GM11168 (cell line): Measurements from ENCODE around the gene NOS2.

Experiments used
- in situ Hi-C: fragments of 300-500 bp; cut with MboI; formaldehyde crosslinking; loops from one replicate; pipeline ENCODE4 v1.12.0; 2022; ENCODE audit warnings: low sequenced_read_pairs; ENCODE audit not compliant: unreplicated experiment

NOS2 gene

DNA sequence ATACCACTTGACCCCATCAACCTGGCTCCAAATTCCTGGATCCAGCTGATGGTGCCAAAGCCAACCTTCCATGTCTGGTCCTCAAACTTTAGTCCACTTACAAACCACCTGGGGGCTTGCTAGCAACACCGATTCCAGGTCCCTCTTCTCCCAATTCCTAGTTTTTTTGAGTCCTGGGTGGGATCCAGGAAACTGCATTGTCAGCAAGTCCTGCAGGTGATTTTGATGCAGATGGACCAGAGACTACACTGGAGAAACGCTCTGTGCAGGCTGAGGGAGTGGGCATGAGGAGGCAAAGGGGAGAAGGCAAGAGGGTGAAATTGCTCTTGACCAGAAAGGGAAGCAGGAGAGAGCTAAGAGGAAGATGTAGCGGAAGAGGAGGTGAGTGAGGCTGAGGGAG is 21.0 kb upstream of the NOS2 start:
- in situ Hi-C loops: no loop called here

DNA sequence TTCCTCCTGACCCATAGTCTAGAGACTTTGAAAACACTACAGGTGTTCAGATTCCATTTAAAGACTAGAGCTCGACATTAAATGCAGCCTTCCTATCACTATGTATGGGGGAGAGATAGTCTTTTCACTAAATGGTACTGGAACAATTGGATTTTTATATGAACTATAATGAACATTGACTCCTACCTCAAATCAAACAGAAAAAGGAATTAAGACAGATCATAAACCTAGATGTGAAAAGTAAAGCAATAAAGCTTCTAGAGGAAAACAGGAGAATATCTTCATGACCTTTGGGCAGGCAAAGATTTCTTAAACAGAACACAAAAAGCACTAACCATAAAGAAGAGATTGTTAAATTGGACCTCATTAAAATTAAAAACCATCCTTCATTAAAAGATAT is 18.8 kb upstream of the NOS2 start:
- in situ Hi-C loops: no loop called here

DNA sequence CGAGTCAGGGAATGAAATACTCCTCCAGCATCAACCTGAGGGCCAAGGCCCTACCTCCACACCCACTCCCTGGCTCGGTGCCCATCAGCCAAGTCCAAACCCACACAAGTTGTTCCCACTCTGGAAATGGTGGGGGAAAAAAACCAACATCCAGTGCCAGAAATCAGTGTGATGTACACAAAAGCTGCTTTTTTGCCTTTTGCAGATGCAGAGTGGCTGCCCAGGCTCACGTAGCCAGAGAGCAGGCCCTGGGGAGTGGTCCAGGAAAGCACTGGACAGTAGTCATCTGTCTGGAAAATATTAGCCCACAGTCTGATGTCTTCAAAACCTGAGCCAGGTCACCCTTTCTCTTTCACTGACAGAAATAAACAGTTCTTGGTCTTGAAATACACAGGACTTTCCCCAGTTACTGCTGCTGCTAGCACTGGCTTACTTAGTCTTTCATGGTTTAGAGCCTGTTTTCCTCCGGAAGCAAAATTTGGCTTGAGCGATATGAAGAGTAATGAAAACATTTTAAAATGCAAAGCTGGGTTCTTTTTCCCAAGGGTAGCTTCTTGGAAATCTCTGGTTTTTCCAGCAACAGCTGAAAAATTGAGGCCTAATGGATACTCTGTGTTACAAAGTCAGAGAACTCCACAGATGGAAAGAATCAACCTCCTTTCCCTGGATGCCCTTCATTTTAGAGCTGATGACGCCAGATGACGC is 18.2 kb upstream of the NOS2 start:
- in situ Hi-C loops: no loop called here

DNA sequence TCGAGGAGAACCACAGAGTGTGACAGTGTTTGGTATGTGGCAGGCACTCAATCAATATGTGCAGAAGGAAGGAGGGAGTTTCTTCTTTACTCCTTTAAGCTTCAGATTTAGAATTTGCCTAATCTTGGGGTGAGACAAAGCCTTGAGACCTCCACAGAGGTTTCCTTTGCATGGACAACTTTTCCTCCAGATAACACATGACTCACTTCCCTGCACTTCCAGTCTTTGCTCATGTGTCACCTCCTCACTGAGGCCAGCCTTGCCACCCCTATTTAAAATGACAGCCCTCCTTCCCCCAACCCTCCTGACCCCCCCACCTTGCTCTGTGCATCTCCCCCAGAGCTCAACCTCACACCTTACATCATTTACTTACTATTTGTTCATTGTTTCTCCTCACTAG is 17.4 kb upstream of the NOS2 start:
- in situ Hi-C loops: no loop called here

DNA sequence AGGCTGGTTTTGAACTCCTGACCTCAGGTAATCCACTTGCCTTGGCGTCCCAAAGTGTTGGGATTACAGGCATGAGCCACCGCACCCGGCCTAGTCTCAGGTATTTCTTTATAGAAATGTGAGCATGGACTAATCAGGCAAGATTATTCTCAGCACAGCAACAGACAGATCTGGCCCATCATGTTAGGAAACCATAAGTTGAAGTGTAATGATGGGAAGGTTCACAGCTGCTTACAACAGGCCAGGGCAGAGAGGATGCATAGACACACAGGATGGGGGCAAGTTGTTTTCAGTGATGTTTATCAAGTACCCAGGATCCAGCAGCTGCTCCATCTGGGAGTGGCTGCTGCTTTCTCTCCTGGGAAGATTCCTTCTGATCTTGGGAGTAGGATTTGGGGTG is 16.6 kb upstream of the NOS2 start:
- in situ Hi-C loops: no loop called here

DNA sequence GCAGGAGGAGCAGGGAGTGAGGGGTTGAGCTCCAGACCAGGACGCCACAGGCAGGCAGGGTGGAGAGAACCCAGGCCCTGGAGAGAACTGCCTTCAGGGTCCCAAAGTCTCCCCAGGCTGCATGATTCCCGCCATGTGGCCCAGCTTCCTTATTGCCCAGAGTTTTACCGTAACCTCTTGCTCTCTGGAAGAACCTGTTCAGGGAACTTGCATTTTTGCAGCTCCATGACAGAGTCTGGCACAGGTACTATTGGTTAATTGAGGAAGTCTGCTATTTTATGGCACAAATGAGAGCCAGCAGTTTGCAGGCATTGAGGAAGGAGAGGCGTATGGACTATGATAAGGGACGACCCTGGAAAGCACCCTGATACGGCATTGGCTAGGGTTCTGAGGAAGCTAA is 11.6 kb upstream of the NOS2 start:
- in situ Hi-C loops: no loop called here

DNA sequence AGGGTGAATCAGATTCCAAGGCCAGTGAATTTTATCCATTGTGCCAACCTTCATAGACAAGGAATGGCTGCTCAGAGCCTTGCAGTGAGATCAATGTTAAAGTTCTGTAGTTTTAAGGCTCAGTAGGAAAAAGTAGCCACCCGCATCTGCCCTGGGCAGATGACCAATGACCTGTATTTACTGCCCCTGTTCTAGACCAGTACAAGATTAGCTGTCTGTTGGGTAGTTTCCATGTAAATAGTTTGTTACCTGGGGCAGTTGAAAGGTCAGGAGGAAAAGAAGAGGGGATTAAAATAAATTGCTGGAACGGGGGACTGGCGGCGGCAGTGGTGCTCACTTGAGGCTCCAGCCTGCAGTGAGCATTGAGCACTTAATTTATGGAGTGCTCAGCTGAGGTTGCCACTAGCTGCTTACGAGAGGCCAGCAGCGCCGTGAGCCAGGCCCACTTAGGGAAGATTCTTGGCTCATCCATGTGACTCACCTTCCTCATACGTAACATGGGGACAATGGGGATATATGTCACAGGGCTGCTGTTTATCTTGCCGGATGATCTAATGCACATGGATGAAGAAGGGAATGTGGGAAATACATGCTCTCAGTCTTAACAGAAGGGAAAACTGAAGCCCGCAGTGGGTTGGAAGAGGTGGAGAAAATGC is 10.7 kb upstream of the NOS2 start:
- in situ Hi-C loops: no loop called here

DNA sequence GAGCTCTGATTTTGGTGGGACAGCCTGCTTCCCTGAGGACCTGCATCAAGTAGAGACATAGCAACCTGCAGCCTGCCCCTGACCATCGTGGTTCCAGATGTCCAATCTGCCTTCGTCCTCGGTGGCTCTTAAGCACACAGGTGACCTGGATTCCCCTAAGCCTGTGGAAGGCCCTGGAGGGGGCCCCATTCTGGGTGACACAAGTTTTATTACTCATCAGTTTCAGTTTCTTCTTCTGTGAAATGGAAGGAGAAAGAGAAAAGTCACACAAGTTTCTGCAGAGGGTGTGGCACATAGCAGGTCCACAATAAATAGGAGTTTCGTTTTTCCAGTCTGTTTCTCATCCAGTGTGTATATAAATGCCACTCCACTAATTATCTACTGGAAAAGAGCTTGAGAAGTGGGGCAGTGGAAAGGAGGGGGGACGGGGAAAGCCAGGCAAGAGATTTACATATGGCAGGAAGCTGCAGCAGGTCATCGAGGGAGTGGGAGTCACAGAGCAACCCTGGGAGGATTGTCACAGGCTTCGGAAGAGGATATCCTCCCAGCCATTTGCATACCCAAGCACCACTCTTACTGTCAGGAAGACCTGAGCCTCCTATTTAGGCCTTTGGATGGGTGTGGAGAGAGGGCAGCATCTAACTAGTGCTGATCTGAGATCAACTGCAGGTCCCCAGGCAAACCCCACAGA is 10.0 kb upstream of the NOS2 start:
- in situ Hi-C loops: no loop called here

DNA sequence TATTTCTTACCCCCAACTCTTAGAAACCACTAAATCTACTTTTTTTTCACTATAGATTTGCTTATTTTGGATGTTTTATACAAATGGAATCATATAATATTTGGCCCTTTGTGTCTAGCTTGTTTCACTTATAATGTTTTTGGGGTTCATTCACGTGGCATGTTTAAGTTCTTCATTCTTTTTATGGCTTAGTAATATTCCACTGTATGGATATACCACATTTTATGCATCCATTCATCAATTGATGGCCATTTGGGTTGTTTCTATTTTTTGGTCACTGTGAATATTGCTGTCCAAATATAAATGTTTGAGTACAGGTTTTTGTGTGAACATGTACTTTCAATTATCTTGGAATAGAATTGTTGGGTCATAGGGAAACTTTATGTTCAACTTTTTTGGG is 9.2 kb upstream of the NOS2 start:
- in situ Hi-C loops: loop anchor here (5.0 kb wide), 1 partner anchor 73 kb away; no protein-coding TSS in a partner anchor

DNA sequence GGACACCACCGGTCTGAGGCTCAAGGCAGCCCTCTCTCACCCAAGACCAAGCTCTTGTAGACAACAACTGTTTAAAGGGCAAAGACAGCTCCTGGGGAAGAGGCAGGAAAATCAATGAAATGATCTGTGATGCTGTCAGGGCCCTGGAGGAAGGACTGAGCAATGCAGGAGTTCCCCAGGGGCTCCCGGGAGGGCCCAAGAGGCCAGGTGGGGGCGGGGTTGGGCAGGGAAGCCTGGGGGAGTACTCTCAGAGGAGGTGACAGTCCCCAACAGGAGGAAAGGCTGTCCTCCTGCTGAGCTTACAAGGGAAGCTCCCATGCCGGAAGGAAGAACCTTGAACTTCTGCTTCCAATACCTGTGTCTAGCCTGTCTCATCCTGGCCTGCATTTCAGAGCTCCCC is 8.3 kb upstream of the NOS2 start:
- in situ Hi-C loops: loop anchor here (5.0 kb wide), 1 partner anchor 74 kb away; no protein-coding TSS in a partner anchor

DNA sequence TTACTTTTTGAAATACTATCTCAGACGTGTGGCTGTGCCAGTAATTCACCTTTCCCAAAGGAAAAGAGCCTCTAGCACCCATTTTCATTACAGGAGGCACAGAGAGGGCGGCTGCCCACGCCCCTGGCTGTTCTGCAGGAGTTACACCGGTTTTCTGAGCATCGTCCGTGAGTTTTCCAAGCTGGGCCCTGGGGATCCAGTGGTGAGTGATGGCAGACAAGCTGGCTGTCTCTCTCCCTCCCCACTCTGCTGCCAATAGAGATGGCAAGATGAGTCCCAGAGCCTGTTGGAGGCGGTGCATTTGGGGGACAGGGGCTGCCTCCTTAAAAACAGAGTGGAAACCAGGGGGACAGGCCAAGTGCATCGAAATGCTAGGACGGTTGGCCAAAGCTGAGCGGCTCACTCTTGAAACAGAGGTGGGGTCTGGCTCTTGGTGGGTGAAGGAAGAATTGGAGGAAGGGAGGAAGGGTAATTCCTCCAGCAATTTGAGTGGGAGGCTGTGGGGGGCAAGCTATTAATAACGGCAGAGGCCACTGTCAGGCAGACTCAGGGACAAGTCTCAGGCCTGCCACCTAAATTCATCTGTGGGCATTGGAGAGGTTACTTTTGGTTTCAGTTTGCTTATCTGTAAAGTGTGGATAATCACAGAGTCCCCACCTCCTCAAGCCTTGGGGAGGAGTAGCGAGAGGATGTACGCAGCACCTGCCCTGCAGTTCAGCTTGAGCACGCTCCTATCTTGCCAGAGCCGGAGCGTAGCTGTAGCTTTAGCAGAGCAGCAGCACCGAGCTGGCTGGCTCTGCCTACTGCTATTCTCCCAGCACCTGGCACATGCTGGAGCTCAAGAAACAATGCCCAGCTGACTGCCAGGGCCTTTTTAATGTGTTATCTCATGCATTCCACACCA is 7.5 kb upstream of the NOS2 start:
- in situ Hi-C loops: loop anchor here (5.0 kb wide), 1 partner anchor 74 kb away; no protein-coding TSS in a partner anchor

DNA sequence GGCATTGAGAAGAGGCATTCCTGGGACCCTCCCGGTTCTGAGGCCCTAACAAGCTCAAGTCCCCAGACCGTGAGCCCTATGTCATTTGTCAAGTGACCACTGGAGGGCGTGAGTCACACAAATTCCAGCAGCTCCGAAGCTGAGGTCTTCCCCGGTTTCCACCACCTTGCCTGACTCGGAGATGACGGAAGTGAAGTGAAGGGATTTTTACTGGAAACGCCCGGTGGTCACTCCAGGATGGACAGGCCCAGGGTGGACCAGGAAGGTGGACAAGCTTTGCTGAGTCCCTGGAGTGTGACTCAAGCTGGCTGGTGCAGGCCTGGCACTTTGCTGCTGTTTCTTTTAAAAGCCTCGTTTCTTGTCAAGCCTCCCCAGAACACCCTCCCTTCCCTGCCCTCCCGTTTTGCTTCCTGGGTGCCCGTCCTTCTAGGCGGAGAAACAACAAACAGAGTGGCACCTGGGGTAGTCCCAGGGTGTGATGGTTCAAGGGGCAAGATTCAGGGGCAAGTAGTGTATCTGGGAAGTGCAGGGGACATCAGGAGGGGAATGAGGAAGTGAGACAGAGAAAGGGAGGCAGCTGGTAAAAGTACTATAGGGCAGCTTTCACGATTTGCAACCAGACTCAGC is 5.3 kb upstream of the NOS2 start:
- in situ Hi-C loops: loop anchor here (5.0 kb wide), 1 partner anchor 77 kb away; no protein-coding TSS in a partner anchor

DNA sequence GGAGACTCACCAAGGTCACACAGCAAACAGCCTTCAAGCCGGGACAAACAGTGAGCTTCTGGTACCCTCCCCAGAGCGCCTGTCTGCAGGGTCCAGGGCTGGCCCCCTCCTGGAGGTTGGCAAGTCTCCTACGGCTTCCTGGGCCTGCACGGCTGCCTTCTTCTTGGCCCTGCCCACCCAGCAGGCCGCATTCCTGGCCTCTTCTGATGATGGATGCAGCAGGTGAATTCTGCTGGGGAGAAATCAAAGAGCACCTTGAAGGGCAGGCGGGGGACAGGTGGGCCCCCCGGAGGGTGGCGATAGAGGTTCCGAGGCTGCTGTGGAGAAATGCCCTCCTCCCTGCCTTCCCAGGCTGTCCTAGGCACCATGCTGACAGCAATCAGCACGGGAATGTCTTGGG is 3.8 kb upstream of the NOS2 start:
- in situ Hi-C loops: no loop called here

DNA sequence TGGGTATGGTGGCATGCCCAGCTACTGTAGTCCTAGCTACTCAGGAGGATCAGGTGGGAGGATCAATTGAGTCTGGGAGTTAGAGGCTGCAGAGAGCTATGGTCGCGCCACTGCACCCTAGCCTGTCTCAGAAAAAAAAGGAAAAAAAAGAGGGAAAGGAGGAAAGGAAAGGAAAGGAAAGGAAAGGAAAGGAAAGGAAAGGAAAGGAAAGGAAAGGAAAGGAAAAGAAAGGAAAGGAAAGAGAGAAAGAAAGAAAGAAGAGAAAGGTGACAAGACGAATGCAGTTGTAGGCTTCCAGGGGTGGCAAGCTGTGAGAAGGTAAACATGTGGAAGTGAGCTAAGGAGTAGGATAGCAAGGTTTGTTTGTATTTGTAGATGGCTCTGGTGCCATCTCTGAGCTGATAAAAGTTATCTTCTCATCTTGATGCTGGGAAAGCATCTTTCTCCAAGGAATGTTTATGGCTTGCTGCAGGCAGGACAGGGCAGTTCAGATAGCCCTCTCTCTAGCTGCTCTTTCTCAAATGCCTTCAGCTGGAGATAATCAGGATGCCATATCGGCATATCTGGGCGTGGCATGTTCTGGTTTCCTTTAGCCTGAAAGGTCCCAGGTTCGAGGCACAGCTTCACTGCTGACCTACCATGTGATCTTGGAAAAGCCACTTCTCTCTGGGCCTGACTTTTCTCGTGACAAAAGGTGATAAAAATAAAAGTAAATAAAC is 2.8 kb upstream of the NOS2 start:
- in situ Hi-C loops: no loop called here

DNA sequence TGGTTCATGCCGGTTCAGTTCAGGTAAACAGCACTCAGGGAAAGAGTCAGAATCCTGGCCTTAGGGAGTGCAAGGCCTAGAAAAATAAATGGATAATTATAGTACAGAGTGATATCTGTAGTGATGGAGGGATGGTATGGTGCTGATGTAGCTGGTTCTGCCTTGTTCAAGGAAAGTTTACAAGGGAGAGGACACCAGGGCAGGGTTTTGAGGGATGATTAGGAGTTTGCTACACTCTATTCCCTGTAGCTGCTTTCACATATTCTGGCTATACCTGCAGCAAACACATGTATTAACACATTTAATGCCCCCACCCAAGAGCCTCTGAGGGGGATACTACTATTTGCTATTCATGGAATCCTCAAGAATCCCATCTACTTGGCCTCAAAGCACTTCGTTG is 1.7 kb upstream of the NOS2 start:
- in situ Hi-C loops: no loop called here

DNA sequence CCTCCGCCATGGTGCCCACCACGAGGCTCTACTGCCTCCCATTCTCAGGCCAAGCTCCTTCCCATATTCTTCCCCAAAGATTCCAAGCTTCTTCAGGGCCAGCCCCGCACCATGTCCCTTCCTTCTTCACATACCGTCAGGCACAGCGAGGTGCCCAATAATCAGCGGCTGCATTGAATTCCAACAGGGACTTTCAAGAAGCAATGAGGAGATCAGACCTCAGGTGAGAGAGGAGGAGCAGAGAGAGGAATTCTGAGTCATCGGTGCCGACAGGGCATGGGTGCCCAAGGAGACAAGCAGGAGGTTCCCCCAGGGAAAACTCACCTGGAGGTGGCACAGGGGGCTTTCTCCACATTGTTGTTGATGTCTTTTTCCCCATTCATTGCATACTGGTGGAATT is 2.0 kb downstream of the NOS2 start:
- in situ Hi-C loops: no loop called here

DNA sequence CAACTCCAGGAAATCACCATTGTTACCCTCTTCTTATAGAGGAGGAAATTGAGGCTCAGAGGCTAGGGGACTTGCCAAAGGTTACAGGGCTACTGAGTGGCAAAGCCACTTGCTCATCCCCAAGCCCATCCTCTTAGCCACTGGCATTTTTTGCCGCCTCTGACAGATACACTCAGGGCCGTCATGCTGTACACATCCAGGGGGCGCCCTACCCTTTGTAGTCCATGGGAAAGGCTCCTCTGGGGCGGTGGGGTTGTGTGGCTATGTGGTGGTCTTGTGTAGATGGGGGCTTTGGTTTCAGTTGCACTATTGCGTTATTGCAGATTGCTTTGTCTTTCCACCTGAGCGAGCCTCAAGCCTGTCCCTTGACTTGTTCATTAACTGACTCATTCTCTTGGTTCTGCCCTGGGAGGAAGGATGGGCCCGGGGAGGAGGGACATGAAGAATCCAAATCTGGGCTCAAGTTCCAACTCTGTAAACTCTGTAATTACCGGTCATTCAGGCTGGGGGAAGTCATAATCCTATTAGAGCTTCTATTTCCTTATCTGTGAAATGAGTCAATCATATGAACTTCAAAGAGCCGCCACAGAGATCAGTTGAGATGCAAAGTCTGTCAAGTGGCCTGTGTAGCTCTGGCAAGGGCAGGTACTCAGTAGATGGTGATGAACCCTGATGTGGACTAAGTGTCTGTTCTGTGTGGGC is 2.8 kb downstream of the NOS2 start:
- in situ Hi-C loops: no loop called here

DNA sequence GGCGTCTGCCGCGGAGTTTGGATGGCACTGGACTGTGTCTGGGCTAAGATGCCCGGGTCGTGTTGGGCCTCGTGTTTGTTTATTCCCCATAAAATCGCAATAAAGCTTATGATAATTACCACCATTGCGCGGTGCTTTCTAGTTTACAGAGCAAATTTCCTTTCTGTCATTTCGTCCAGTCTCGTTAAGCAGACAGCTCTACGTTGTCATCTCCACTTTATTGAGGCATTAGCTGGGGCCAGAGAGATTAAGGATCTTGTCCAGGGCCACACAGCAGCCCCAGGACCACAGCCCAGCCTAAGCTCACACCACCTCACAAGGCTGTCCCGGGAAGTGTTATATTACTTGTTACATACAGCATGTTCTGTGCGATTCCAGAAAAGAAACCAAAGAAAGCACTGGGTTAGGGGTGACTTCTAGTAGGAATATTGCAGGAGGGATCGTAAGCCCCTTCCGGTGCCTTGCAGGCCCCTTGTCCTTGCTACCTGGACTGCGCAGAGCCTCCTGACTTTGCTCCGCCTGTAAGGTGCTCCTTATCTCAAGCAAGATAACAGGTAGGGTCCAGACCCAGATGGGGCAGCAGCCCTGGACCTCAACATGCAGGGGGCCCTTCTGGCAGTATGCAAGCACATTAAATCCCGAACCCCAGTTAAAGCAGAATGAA is 6.3 kb downstream of the NOS2 start:
- in situ Hi-C loops: no loop called here
